ENCODE results near the gene ZNF615.
"Not testable (repeated sequence)": the region's sequence is repeated elsewhere in the genome, so short reads cannot be mapped to it uniquely, and the experiment has no call there.

GRCh38 chr19:51957846-51958245 lies 50.2 kb downstream of the ZNF615 start:
- not testable (repeated sequence) for TF ChIP-seq EZH2 (IDR thresholded peaks at IDR 0.05; ENCODE audit: low read depth); CTCF (conservative IDR thresholded peaks at IDR 0.05)

Measured in PC-9 (cell line).